NB4 (cell line): ENCODE data around the gene PHF20.

Source experiments
- DNase-seq: peaks from one replicate; pipeline ENCODE4 v3.0.0; 2010; ENCODE audit warnings: low read depth
- H3K4me3 ChIP-seq: one replicate; pipeline ENCODE4 v1.5.1; 2011; ENCODE audit warnings: mild to moderate bottlenecking, low read depth, low read length, moderate library complexity
- CTCF ChIP-seq: IDR thresholded peaks from one replicate; pipeline ENCODE4 v1.5.1; 2012; ENCODE audit warnings: low read depth, low read length
- MAX ChIP-seq: IDR thresholded peaks from 2 replicates; pipeline ENCODE4 v1.6.1; 2011; ENCODE audit warnings: low read depth, low read length
- MYC ChIP-seq: IDR thresholded peaks from 2 replicates; pipeline ENCODE4 v1.6.1; 2011; ENCODE audit warnings: low read depth, low read length
- POLR2A ChIP-seq: IDR thresholded peaks from 2 replicates; pipeline ENCODE4 v1.6.1; 2011; ENCODE audit warnings: mild to moderate bottlenecking; ENCODE audit not compliant: insufficient read length; ENCODE audit errors: extremely low read depth

Gene PHF20

GRCh38 chr20:35826397-35826998 is 54.7 kb downstream of the PHF20 start:
- TF ChIP-seq POLR2A (no peak), MYC (no peak), MAX (no peak), CTCF (no peak)
- no peak for DNase-seq
- no peak overlapping the region for H3K4me3 ChIP-seq

- no peak for DNase-seq
- TF ChIP-seq MYC (no peak), MAX (no peak), POLR2A (no peak), CTCF (no peak)
Measured at GRCh38 chr20:35828434-35828833, 56.6 kb downstream of the PHF20 start.

GRCh38 chr20:35828916-35829315 is 57.1 kb downstream of the PHF20 start:
- no peak overlapping the region for H3K4me3 ChIP-seq
- DNase-seq = no peak
- no peak for TF ChIP-seq CTCF
- TF ChIP-seq POLR2A = no peak
- TF ChIP-seq MAX = no peak
- TF ChIP-seq MYC = no peak

More at GRCh38 chr20:35828434-35828833, 56.6 kb downstream of the PHF20 start:
- H3K4me3 ChIP-seq = no peak overlapping the region

- DNase-seq = no peak
- no peak overlapping the region for H3K4me3 ChIP-seq
- TF ChIP-seq MAX = no peak
- no peak for TF ChIP-seq MYC
- TF ChIP-seq CTCF = no peak
- TF ChIP-seq POLR2A = no peak
Measured at GRCh38 chr20:35830264-35830663, 58.4 kb downstream of the PHF20 start.

GRCh38 chr20:35831029-35831428 is 59.2 kb downstream of the PHF20 start:
- DNase-seq = no peak
- TF ChIP-seq MAX = no peak
- TF ChIP-seq POLR2A = no peak
- no peak for TF ChIP-seq CTCF

More at GRCh38 chr20:35831029-35831428, 59.2 kb downstream of the PHF20 start:
- H3K4me3 ChIP-seq = no peak overlapping the region
